IMR-90 (cell line): ENCODE measurements around the gene KAZN. TPM values are rescaled to one million over a fixed set of nuclear protein-coding genes. Genes with fewer than 3 reads are reported as not detected.

ENCODE experiments used
- ATAC-seq: fragments of 200-7000 bp; cut with Tn5 transposase; 2 replicates; pipeline ENCODE4 v1.9.1; 2020; ENCODE audit warnings: low read depth, mild to moderate bottlenecking, moderate library complexity
- BruUV-seq: library from RNA; stranded (reverse); fragments of 400-500 nt; replicated peaks from 2 replicates; lab custom pipeline; 2021; lab: Mats Ljungman, UMichigan
- CTCF ChIA-PET: fragments of 300-600 bp; formaldehyde crosslinking; extraction: SDS; loops from one replicate; lab custom pipeline; 2021; ENCODE audit warnings: antibody characterized with exemption; lab: Yijun Ruan, JAX
- POLR2A ChIA-PET: fragments of 300-600 bp; sonication (Branson Sonifier 250); formaldehyde crosslinking; loops from one replicate; lab custom pipeline; 2022; ENCODE audit warnings: antibody characterized with exemption; ENCODE audit not compliant: unreplicated experiment; lab: Charles Lee
- DNase-seq: peaks from one replicate; pipeline ENCODE4 v3.0.0; 2013
- H2AFZ ChIP-seq: replicated peaks from 2 replicates; pipeline ENCODE3; 2013; ENCODE audit warnings: low read length, mild to moderate bottlenecking; ENCODE audit not compliant: poor library complexity
- H2AK5ac ChIP-seq: 2 replicates; pipeline ENCODE4 v1.6.1; 2013; ENCODE audit warnings: low read depth, low read length, inconsistent platforms
- H2AK9ac ChIP-seq: replicated peaks from 2 replicates; pipeline ENCODE3; 2013; ENCODE audit warnings: mild to moderate bottlenecking, low read depth, low read length, moderate library complexity; ENCODE audit not compliant: poor library complexity
- H2BK120ac ChIP-seq: 2 replicates; pipeline ENCODE4 v1.6.1; 2013; ENCODE audit warnings: low read depth, low read length, inconsistent platforms
- H2BK15ac ChIP-seq: 3 replicates; pipeline ENCODE4 v1.6.1; 2013; ENCODE audit warnings: low read depth, low read length, inconsistent platforms
- H2BK20ac ChIP-seq: 2 replicates; pipeline ENCODE4 v1.6.1; 2013; ENCODE audit warnings: low read depth, mild to moderate bottlenecking, inconsistent platforms, low read length, moderate library complexity
- H2BK5ac ChIP-seq: 2 replicates; pipeline ENCODE4 v1.6.1; 2013; ENCODE audit warnings: mild to moderate bottlenecking, low read depth, low read length, inconsistent platforms; ENCODE audit not compliant: poor library complexity, severe bottlenecking
- H3K14ac ChIP-seq: replicated peaks from 2 replicates; pipeline ENCODE4 v1.6.1; 2013; ENCODE audit warnings: low read depth, low read length, inconsistent platforms
- H3K18ac ChIP-seq: 2 replicates; pipeline ENCODE4 v1.6.1; 2013; ENCODE audit warnings: low read depth, low read length, control low read depth
- H3K23ac ChIP-seq: 2 replicates; pipeline ENCODE4 v1.6.1; 2013; ENCODE audit warnings: low read depth, low read length, inconsistent platforms
- H3K27ac ChIP-seq: 2 replicates; pipeline ENCODE4 v1.5.1; 2013; ENCODE audit warnings: mild to moderate bottlenecking, control low read depth, low read length; ENCODE audit not compliant: insufficient read depth
- H3K27me3 ChIP-seq: 2 replicates; pipeline ENCODE4 v1.6.1; 2013; ENCODE audit warnings: low read length; ENCODE audit not compliant: control insufficient read depth, insufficient read depth
- H3K36me3 ChIP-seq: 2 replicates; pipeline ENCODE4 v1.6.1; 2013; ENCODE audit warnings: low read length, mixed read lengths; ENCODE audit not compliant: control insufficient read depth, insufficient read depth
- H3K4ac ChIP-seq: 2 replicates; pipeline ENCODE4 v1.6.1; 2013; ENCODE audit warnings: low read depth, low read length, inconsistent platforms
- H3K4me1 ChIP-seq: 2 replicates; pipeline ENCODE4 v1.6.1; 2013; ENCODE audit warnings: low read length, mixed read lengths; ENCODE audit not compliant: control insufficient read depth, insufficient read depth
- H3K4me2 ChIP-seq: 2 replicates; pipeline ENCODE4 v1.6.1; 2013; ENCODE audit warnings: low read depth, mild to moderate bottlenecking, control low read depth, low read length, moderate library complexity
- H3K4me3 ChIP-seq: 2 replicates; pipeline ENCODE4 v1.5.1; 2013; ENCODE audit warnings: low read depth, mild to moderate bottlenecking, control low read depth, low read length, moderate library complexity; ENCODE audit not compliant: insufficient read depth
- H3K56ac ChIP-seq: 2 replicates; pipeline ENCODE4 v1.6.1; 2013; ENCODE audit warnings: low read length, inconsistent platforms; ENCODE audit not compliant: insufficient read depth; ENCODE audit errors: extremely low read depth
- H3K79me1 ChIP-seq, 2 experiments: 2 replicates each; pipeline ENCODE4 v1.6.1; 2013; ENCODE audit warnings: low read length in 2 of 2, inconsistent platforms in 1 of 2, low read depth in 1 of 2
- H3K9ac ChIP-seq: 2 replicates; pipeline ENCODE4 v1.6.1; 2013; ENCODE audit warnings: low read depth, low read length, control low read depth
- H3K9me1 ChIP-seq: 2 replicates; pipeline ENCODE4 v1.6.1; 2013; ENCODE audit warnings: low read length, inconsistent platforms; ENCODE audit not compliant: insufficient read depth
- H3K9me3 ChIP-seq: 2 replicates; pipeline ENCODE4 v1.6.1; 2013; ENCODE audit warnings: low read length; ENCODE audit not compliant: control insufficient read depth, insufficient read depth
- H4K20me1 ChIP-seq: 2 replicates; pipeline ENCODE4 v1.6.1; 2013; ENCODE audit warnings: low read length, inconsistent platforms; ENCODE audit not compliant: insufficient read depth
- H4K5ac ChIP-seq: 2 replicates; pipeline ENCODE4 v1.6.1; 2013; ENCODE audit warnings: mild to moderate bottlenecking, low read depth, low read length, control low read depth
- H4K8ac ChIP-seq, 2 experiments: 2 replicates each; pipeline ENCODE4 v1.6.1; 2013; ENCODE audit warnings: low read depth in 2 of 2, low read length in 2 of 2, control low read depth in 1 of 2, inconsistent platforms in 1 of 2
- H4K91ac ChIP-seq: 2 replicates; pipeline ENCODE4 v1.6.1; 2013; ENCODE audit warnings: low read depth, low read length, inconsistent platforms; ENCODE audit not compliant: insufficient read depth
- CEBPB ChIP-seq: IDR thresholded peaks from 2 replicates; pipeline ENCODE4 v1.6.1; 2012; ENCODE audit warnings: low read depth, low read length, improper control_type of control experiment
- CHD1 ChIP-seq: IDR thresholded peaks from 2 replicates; pipeline ENCODE4 v1.6.1; 2012; ENCODE audit warnings: low read depth, low read length, improper control_type of control experiment
- MAFK ChIP-seq: IDR thresholded peaks from 2 replicates; pipeline ENCODE4 v1.6.1; 2012; ENCODE audit warnings: low read depth, low read length, improper control_type of control experiment
- MXI1 ChIP-seq: IDR thresholded peaks from 2 replicates; pipeline ENCODE4 v1.6.1; 2012; ENCODE audit warnings: low read depth, mild to moderate bottlenecking, low read length, moderate library complexity, borderline replicate concordance
- RFX5 ChIP-seq: IDR thresholded peaks from 2 replicates; pipeline ENCODE4 v1.8.0; 2012; ENCODE audit warnings: low read depth, mild to moderate bottlenecking, low read length, moderate library complexity
- WGBS, 2 experiments: methylation state at CpG; one replicate each; pipeline versions ENCODE4 v1.1.5 to v1.1.7; 2013; ENCODE audit warnings: missing lambda C conversion rate in 2 of 2; ENCODE audit not compliant: insufficient read length in 1 of 2; ENCODE audit errors: extremely low coverage in 2 of 2; 5-methylcytosine and 5-hydroxymethylcytosine counted together
- dilution Hi-C: fragments of 300-500 bp; cut with HindIII; formaldehyde crosslinking; loops from one replicate; pipeline ENCODE4 v1.14.3; 2018; ENCODE audit warnings: low sequenced_read_pairs; ENCODE audit not compliant: unreplicated experiment
- in situ Hi-C: fragments of 300-500 bp; cut with MboI; formaldehyde crosslinking; loops from 3 replicates; pipeline ENCODE4 v1.14.3; 2019; ENCODE audit warnings: low sequenced_read_pairs, inconsistent platforms, mixed read lengths
- intact Hi-C: fragments of 100-400 bp; cut with micrococcal nuclease; formaldehyde crosslinking; loops from 2 replicates; pipeline ENCODE4 v1.10.0; 2022
- polyA plus RNA-seq, 3 experiments: library from polyadenylated mRNA; depleted of rRNA; stranded (reverse); fragments of >200 nt; gene quantifications; 2 replicates each; pipeline ENCODE4 v1.2.3, GENCODE V29; 2012; ENCODE audit warnings: low replicate concordance in 1 of 3
- total RNA-seq: library from RNA; depleted of rRNA; stranded (reverse); fragments of >200 nt; gene quantifications from 2 replicates; pipeline ENCODE4 v1.2.3, GENCODE V29; 2012

The KAZN gene
- total and polyA plus RNA-seq, 2 of the 4 experiments (the other 2 are of a cell fraction): 5.2 to 10.5 TPM

- Histone ChIP-seq H3K14ac (no peak overlapping the region), H3K36me3 (no peaks in the 10 kb centered on the region), H3K9me3 (no peaks in the 10 kb centered on the region), H2AK9ac (no peak overlapping the region), H3K4me2 (no peak overlapping the region), H4K20me1 (no peaks in the 10 kb centered on the region), H2BK5ac (no peak overlapping the region), H2AFZ (no peak overlapping the region), H3K79me1 (no peaks in the 10 kb centered on the region), H4K8ac (no peak overlapping the region), H4K91ac (no peak overlapping the region), H2BK20ac (no peak overlapping the region), H3K56ac (no peak overlapping the region), H2BK15ac (no peak overlapping the region), H2BK120ac (no peak overlapping the region), H3K4me3 (no peak overlapping the region), H3K23ac (no peak overlapping the region), H3K27ac (no peak overlapping the region), H3K4ac (no peak overlapping the region), H3K4me1 (no peaks in the 10 kb centered on the region), H3K27me3 (no peaks in the 10 kb centered on the region), H3K9me1 (no peaks in the 10 kb centered on the region), H3K18ac (no peak overlapping the region), H3K9ac (no peak overlapping the region), H2AK5ac (no peak overlapping the region), H4K5ac (no peak overlapping the region)
- DNase-seq (no peak), ATAC-seq (no peak)
- ChIA-PET CTCF (no interaction called here), POLR2A (no interaction called here)
- dilution Hi-C loops: no loop called here
- no CpG with 5 or more reads among the region's 5 CpGs for WGBS, 2 experiments
- no TSS peak for BruUV-seq
- in situ Hi-C loops: no loop called here
- intact Hi-C loops: no loop called here
- no peak for TF ChIP-seq CEBPB
- TF ChIP-seq RFX5: no peak
- TF ChIP-seq CHD1: no peak
- TF ChIP-seq MAFK: no peak
- no peak for TF ChIP-seq MXI1
Observed at GRCh38 chr1:14634486-14634885, 36.0 kb downstream of the KAZN start.
